SK-N-SH (cell line): ENCODE measurements around the gene IL18R1. TPM values are rescaled to one million over a fixed set of nuclear protein-coding genes. Genes with fewer than 3 reads are reported as not detected.

Experiments used
- CTCF ChIA-PET: fragments of 300-600, 350-600 bp; formaldehyde crosslinking; extraction: SDS; loops from one replicate; lab custom pipeline; 2021; lab: Yijun Ruan, JAX
- POLR2A ChIA-PET: fragments of 350-600 bp; sonication (Branson Sonifier 250); formaldehyde crosslinking; extraction: SDS; loops from one replicate; lab custom pipeline; 2020; ENCODE audit warnings: antibody characterized with exemption, inconsistent platforms; lab: Yijun Ruan, JAX
- DNase-seq: peaks from one replicate; pipeline ENCODE4 v3.0.0; 2012
- H2AFZ ChIP-seq: fragments of 200-600 bp; sonication (generic); 2 replicates; pipeline ENCODE4 v1.8.1; 2016; ENCODE audit warnings: antibody characterized with exemption, mild to moderate bottlenecking, low read depth
- H3F3A ChIP-seq: fragments of 200-600 bp; sonication (generic); replicated peaks from 2 replicates; pipeline ENCODE3; 2016; ENCODE audit warnings: antibody characterized with exemption, mild to moderate bottlenecking; ENCODE audit not compliant: insufficient read depth
- H3K27ac ChIP-seq, 2 experiments: fragments of 200-500 bp in 1 of 2; fragments of 200-600 bp in 1 of 2; sonication (Bioruptor generic) in 1 of 2; sonication (generic), shearing (Covaris generic) in 1 of 2; 2 replicates each; pipeline versions ENCODE4 v1.5.1 to v1.6.1; 2014 to 2016; ENCODE audit warnings: low read depth in 2 of 2, inconsistent platforms in 1 of 2, low read length in 1 of 2, mild to moderate bottlenecking in 1 of 2, mixed read lengths in 1 of 2
- H3K27me3 ChIP-seq: fragments of 200-600 bp; sonication (generic), shearing (Covaris generic); 2 replicates; pipeline ENCODE4 v1.6.1; 2016; ENCODE audit warnings: mixed run types; ENCODE audit not compliant: insufficient read depth
- H3K36me3 ChIP-seq, 2 experiments: fragments of 200-500 bp in 1 of 2; fragments of 200-600 bp in 1 of 2; sonication (Bioruptor generic) in 1 of 2; sonication (generic) in 1 of 2; replicated peaks in 1 of 2; 2 replicates each; pipeline versions ENCODE3 to v1.5.1; 2014 to 2016; ENCODE audit warnings: low read length in 1 of 2, mild to moderate bottlenecking in 1 of 2; ENCODE audit not compliant: insufficient read depth in 2 of 2, control insufficient read depth in 1 of 2
- H3K4me1 ChIP-seq, 2 experiments: fragments of 200-500 bp in 1 of 2; fragments of 200-600 bp in 1 of 2; sonication (Bioruptor generic) in 1 of 2; sonication (generic), shearing (Covaris generic) in 1 of 2; 2 replicates each; pipeline versions ENCODE4 v1.5.1 to v1.6.1; 2014 to 2016; ENCODE audit warnings: low read depth in 1 of 2, low read length in 1 of 2, mixed run types in 1 of 2; ENCODE audit not compliant: insufficient read depth in 2 of 2, control insufficient read depth in 1 of 2
- H3K4me2 ChIP-seq: fragments of 200-600 bp; sonication (generic), shearing (Covaris generic); 2 replicates; pipeline ENCODE4 v1.6.1; 2017; ENCODE audit warnings: mixed run types
- H3K4me3 ChIP-seq, 2 experiments: fragments of 200-500 bp in 1 of 2; fragments of 200-600 bp in 1 of 2; sonication (Bioruptor generic) in 1 of 2; sonication (generic), shearing (Covaris generic) in 1 of 2; 2 replicates each; pipeline versions ENCODE4 v1.5.1 to v1.8.1; 2014 to 2016; ENCODE audit warnings: low read depth in 2 of 2, inconsistent platforms in 1 of 2, low read length in 1 of 2, mild to moderate bottlenecking in 1 of 2, mixed read lengths in 1 of 2, moderate library complexity in 1 of 2
- H3K79me2 ChIP-seq: fragments of 200-600 bp; sonication (generic); 2 replicates; pipeline ENCODE4 v1.8.1; 2017; ENCODE audit warnings: mild to moderate bottlenecking; ENCODE audit not compliant: insufficient read depth
- H3K9ac ChIP-seq: fragments of 200-600 bp; sonication (generic); 2 replicates; pipeline ENCODE4 v1.6.1; 2017; ENCODE audit warnings: mixed run types
- H3K9me2 ChIP-seq: fragments of 200-600 bp; sonication (generic); 2 replicates; pipeline ENCODE4 v1.6.1; 2017; ENCODE audit warnings: mixed run types
- H3K9me3 ChIP-seq: fragments of 200-600 bp; sonication (generic); 2 replicates; pipeline ENCODE4 v1.6.1; 2017; ENCODE audit warnings: mixed run types, mild to moderate bottlenecking, moderate library complexity
- H4K20me1 ChIP-seq: fragments of 200-600 bp; sonication (generic); 2 replicates; pipeline ENCODE4 v1.6.1; 2017; ENCODE audit warnings: mild to moderate bottlenecking, mixed run types; ENCODE audit not compliant: insufficient read depth
- CHD2 ChIP-seq: fragments of 150-350 bp; IDR thresholded peaks from 2 replicates; pipeline ENCODE4 v1.6.1; 2018; ENCODE audit warnings: low read length; ENCODE audit not compliant: partially characterized antibody
- EP300 ChIP-seq, 2 experiments: IDR thresholded peaks; 2 replicates each; pipeline versions ENCODE4 v1.4.0 to v1.6.1; 2012; ENCODE audit warnings: borderline replicate concordance in 1 of 2, low read depth in 1 of 2, low read length in 1 of 2
- FOSL2 ChIP-seq: IDR thresholded peaks from 2 replicates; pipeline ENCODE4 v1.4.0; 2012; ENCODE audit warnings: low read depth, mild to moderate bottlenecking, moderate library complexity, borderline replicate concordance
- FOXJ3 ChIP-seq: sonication (generic); formaldehyde crosslinking; IDR thresholded peaks from 2 replicates; pipeline ENCODE4 v1.5.1; 2020; ENCODE audit warnings: mild to moderate bottlenecking, missing genetic modification reagents
- FOXM1 ChIP-seq: IDR thresholded peaks from 2 replicates; pipeline ENCODE4 v1.4.0; 2012; ENCODE audit warnings: low read depth, mild to moderate bottlenecking
- GATA2 ChIP-seq: sonication (generic); formaldehyde crosslinking; IDR thresholded peaks from 2 replicates; pipeline ENCODE4 v1.5.0; 2020; ENCODE audit warnings: mild to moderate bottlenecking, missing genetic modification reagents
- MEF2A ChIP-seq: IDR thresholded peaks from 2 replicates; pipeline ENCODE4 v1.4.0; 2012; ENCODE audit warnings: low read depth, borderline replicate concordance
- NFIC ChIP-seq: IDR thresholded peaks from 2 replicates; pipeline ENCODE4 v1.4.0; 2012; ENCODE audit warnings: borderline replicate concordance
- NRF1 ChIP-seq: IDR thresholded peaks from 2 replicates; pipeline ENCODE4 v1.6.1; 2012; ENCODE audit warnings: low read depth, mild to moderate bottlenecking, low read length
- POLR2AphosphoS5 ChIP-seq: IDR thresholded peaks from 2 replicates; pipeline ENCODE4 v1.6.1; 2012; ENCODE audit warnings: low read depth, low read length
- RCOR1 ChIP-seq: fragments of 150-350 bp; IDR thresholded peaks from 2 replicates; pipeline ENCODE4 v1.6.1; 2017; ENCODE audit warnings: antibody characterized with exemption, low read length
- RXRA ChIP-seq: IDR thresholded peaks from 2 replicates; pipeline ENCODE4 v1.4.0; 2012; ENCODE audit warnings: low read depth, mild to moderate bottlenecking, borderline replicate concordance
- SMC3 ChIP-seq: IDR thresholded peaks from 2 replicates; pipeline ENCODE4 v1.6.1; 2012; ENCODE audit warnings: low read depth, low read length, improper control_type of control experiment
- TAF1 ChIP-seq: IDR thresholded peaks from 2 replicates; pipeline ENCODE4 v1.6.1; 2012; ENCODE audit warnings: low read depth, mild to moderate bottlenecking, low read length, moderate library complexity, borderline replicate concordance
- TEAD4 ChIP-seq: IDR thresholded peaks from 2 replicates; pipeline ENCODE4 v1.4.0; 2012; ENCODE audit warnings: mild to moderate bottlenecking, borderline replicate concordance; ENCODE audit not compliant: insufficient read depth
- YY1 ChIP-seq: IDR thresholded peaks from 2 replicates; pipeline ENCODE4 v1.4.0; 2012; ENCODE audit warnings: low read depth, mild to moderate bottlenecking
- WGBS: methylation state at CpG from one replicate; pipeline ENCODE4 v1.1.6; 2017; ENCODE audit warnings: low lambda C conversion rate; 5-methylcytosine and 5-hydroxymethylcytosine counted together
- polyA plus RNA-seq, 3 experiments: library from polyadenylated mRNA; depleted of rRNA; stranded (reverse); fragments of >200 nt; gene quantifications; 2 replicates each; pipeline ENCODE4 v1.2.3, GENCODE V29; 2012
- TF ChIP-seq, protein P1 (sequence below): IDR thresholded peaks from 2 replicates; pipeline ENCODE4 v1.4.0; 2012; ENCODE audit warnings: low read depth, borderline replicate concordance
- TF ChIP-seq, protein P2 (sequence below): IDR thresholded peaks from 2 replicates; pipeline ENCODE4 v1.4.0; 2012; ENCODE audit warnings: low read depth, borderline replicate concordance
- TF ChIP-seq, protein P3 (sequence below): IDR thresholded peaks from 2 replicates; pipeline ENCODE4 v1.4.0; 2012; ENCODE audit warnings: low read depth

Gene IL18R1
- polyA plus RNA-seq, 1 of the 3 experiments (the other 2 are of a cell fraction): not detected

DNA sequence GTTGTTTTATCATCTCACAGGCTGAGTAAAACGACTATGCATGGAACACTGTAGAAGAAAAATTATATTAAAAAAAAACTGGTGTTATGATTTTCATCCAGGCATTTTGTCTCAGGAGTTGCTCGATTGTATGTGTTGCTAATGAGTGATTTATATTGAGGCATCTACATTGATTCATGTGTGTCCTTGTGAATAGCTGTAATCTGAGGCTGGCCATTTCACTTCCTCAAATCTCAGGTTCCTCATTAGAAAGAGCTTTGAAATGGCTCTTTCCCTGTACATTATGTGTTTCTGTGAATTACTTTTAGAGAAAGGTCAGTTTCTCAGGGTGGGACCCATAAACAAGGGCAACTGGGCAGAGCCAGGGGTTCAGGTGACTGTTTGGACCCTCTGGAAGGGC lies 2.3 kb downstream of the IL18R1 start:
- no peaks in the 10 kb centered on the region for H3F3A ChIP-seq
- WGBS: 12% methylated on average over 2 of the region's 2 CpGs
- no peak overlapping the region for H3K9ac ChIP-seq
- H3K4me2 ChIP-seq: no peak overlapping the region
- no peaks in the 10 kb centered on the region for H3K9me2 ChIP-seq
- no peak overlapping the region for H3K4me3 ChIP-seq
- no peak overlapping the region for H3K27ac ChIP-seq
- TF ChIP-seq YY1 (no peak), NRF1 (no peak), SMC3 (no peak), FOXM1 (no peak), GATA2 (no peak), FOSL2 (no peak), EP300 (IDR thresholded peaks at IDR 0.05; ENCODE audit: borderline replicate concordance in 1 of 2, low read depth in 1 of 2, low read length in 1 of 2) (no peak), MEF2A (no peak)
- H2AFZ ChIP-seq: no peak overlapping the region
- H3K27me3 ChIP-seq: peaks cover 32% of the 10 kb centered on the region; the same call in 1 of the 2 replicates
- no peak for DNase-seq
- CTCF ChIA-PET: interaction anchor here (1.6 kb wide), 1 partner anchor 117 kb away, joined by 4 read pairs; no protein-coding TSS in a partner anchor
- H4K20me1 ChIP-seq: no peaks in the 10 kb centered on the region
- POLR2A ChIA-PET: no interaction called here
- H3K79me2 ChIP-seq: no peaks in the 10 kb centered on the region
- peaks cover 0 to 3% of the 10 kb centered on the region in 2 experiments; a peak in 1 of 4 replicates for H3K4me1 ChIP-seq
- H3K36me3 ChIP-seq: no peaks in the 10 kb centered on the region
- H3K9me3 ChIP-seq: no peaks in the 10 kb centered on the region

DNA sequence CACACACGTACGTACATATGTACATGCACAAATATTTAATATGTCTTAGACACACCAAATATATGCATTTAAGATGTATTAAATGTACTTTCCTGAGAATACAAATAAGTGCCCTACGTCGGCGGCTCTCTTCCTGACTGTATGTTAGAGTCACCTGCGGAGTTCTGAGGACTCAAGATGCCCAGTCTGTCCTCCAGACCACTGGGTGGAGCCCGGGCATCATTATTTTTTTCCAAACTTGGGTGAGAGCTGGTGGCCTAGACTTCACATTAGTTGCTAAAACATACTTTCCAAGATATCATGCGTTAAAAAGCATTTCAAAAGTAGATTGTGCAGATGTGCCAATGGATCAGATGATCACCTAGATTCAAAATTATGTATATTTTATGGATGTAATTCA lies 2.9 kb downstream of the IL18R1 start:
- no peak overlapping the region for H3K4me2 ChIP-seq
- H3K79me2 ChIP-seq: no peaks in the 10 kb centered on the region
- H3F3A ChIP-seq: no peaks in the 10 kb centered on the region
- TF ChIP-seq, protein P1, sequence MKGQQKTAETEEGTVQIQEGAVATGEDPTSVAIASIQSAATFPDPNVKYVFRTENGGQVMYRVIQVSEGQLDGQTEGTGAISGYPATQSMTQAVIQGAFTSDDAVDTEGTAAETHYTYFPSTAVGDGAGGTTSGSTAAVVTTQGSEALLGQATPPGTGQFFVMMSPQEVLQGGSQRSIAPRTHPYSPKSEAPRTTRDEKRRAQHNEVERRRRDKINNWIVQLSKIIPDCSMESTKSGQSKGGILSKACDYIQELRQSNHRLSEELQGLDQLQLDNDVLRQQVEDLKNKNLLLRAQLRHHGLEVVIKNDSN: no peak
- DNase-seq: no peak
- no peaks in the 10 kb centered on the region for H3K36me3 ChIP-seq
- ChIA-PET POLR2A (no interaction called here), CTCF (no interaction called here)
- H3K9me3 ChIP-seq: no peaks in the 10 kb centered on the region
- no peak overlapping the region for H3K4me3 ChIP-seq
- peaks cover 32% of the 10 kb centered on the region; the same call in 1 of the 2 replicates for H3K27me3 ChIP-seq
- H3K9me2 ChIP-seq: no peaks in the 10 kb centered on the region
- no peak overlapping the region for H3K27ac ChIP-seq
- H4K20me1 ChIP-seq: no peaks in the 10 kb centered on the region
- 26% methylated on average over 8 of the region's 8 CpGs for WGBS
- H3K9ac ChIP-seq: no peak overlapping the region
- no peak overlapping the region for H2AFZ ChIP-seq
- peaks cover 0 to 3% of the 10 kb centered on the region in 2 experiments; a peak in 1 of 4 replicates for H3K4me1 ChIP-seq

DNA sequence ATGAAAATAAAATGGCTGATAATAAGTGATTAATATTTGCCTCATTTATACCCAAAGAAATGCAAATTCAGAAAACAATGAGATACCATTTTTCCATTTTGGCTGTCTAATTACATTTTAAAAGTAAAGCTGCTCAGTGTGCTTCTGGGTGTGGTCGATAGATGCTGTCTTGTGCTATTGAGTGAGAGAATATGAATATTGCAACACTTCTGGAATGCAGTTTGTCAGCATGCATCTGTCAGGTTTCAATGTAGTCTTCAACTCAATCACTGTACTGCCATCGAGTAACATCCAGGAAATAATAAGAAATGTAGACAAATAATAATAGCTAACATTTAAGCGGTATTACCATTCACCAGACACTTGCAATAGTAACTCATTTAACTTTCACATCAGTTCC lies 3.9 kb downstream of the IL18R1 start:
- Histone ChIP-seq H3K9me3 (no peaks in the 10 kb centered on the region), H3F3A (no peaks in the 10 kb centered on the region), H3K27ac (no peak overlapping the region), H3K36me3 (no peaks in the 10 kb centered on the region), H3K9me2 (no peaks in the 10 kb centered on the region), H3K4me3 (no peak overlapping the region), H2AFZ (no peak overlapping the region), H3K4me1 (peaks cover 0 to 3% of the 10 kb centered on the region in 2 experiments; a peak in 1 of 4 replicates), H3K27me3 (peaks cover 27% of the 10 kb centered on the region; the same call in 1 of the 2 replicates), H3K79me2 (no peaks in the 10 kb centered on the region), H3K9ac (no peak overlapping the region), H3K4me2 (no peak overlapping the region), H4K20me1 (no peaks in the 10 kb centered on the region)
- CTCF ChIA-PET: no interaction called here
- 4% methylated on average over 3 of the region's 3 CpGs for WGBS
- POLR2A ChIA-PET: no interaction called here
- DNase-seq: no peak
- TF ChIP-seq YY1 (no peak), POLR2AphosphoS5 (no peak), EP300 (IDR thresholded peaks at IDR 0.05; ENCODE audit: borderline replicate concordance in 1 of 2, low read depth in 1 of 2, low read length in 1 of 2) (no peak), TEAD4 (no peak), NFIC (no peak), RXRA (no peak), CHD2 (no peak), FOXJ3 (CRISPR knock-in tag) (no peak), FOSL2 (no peak), FOXM1 (no peak), TAF1 (no peak), RCOR1 (no peak)
- TF ChIP-seq, protein P2, sequence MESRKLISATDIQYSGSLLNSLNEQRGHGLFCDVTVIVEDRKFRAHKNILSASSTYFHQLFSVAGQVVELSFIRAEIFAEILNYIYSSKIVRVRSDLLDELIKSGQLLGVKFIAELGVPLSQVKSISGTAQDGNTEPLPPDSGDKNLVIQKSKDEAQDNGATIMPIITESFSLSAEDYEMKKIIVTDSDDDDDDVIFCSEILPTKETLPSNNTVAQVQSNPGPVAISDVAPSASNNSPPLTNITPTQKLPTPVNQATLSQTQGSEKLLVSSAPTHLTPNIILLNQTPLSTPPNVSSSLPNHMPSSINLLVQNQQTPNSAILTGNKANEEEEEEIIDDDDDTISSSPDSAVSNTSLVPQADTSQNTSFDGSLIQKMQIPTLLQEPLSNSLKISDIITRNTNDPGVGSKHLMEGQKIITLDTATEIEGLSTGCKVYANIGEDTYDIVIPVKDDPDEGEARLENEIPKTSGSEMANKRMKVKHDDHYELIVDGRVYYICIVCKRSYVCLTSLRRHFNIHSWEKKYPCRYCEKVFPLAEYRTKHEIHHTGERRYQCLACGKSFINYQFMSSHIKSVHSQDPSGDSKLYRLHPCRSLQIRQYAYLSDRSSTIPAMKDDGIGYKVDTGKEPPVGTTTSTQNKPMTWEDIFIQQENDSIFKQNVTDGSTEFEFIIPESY: no peak
- TF ChIP-seq, protein P3, sequence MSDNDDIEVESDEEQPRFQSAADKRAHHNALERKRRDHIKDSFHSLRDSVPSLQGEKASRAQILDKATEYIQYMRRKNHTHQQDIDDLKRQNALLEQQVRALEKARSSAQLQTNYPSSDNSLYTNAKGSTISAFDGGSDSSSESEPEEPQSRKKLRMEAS: no peak
- TF ChIP-seq, protein P1: no peak
